OCI-LY3 (cell line): Measurements from ENCODE around the gene SERINC5.

Experiments
- EZH2phosphoT487 ChIP-seq: fragments of 200-600 bp; shearing (Covaris generic); IDR thresholded peaks from 2 replicates; pipeline ENCODE4 v1.6.1; 2018; ENCODE audit warnings: antibody characterized with exemption, mixed run types, low read depth
- TF ChIP-seq, protein P1 (sequence below): fragments of 200-600, 300-600 bp; sonication (generic); IDR thresholded peaks from 2 replicates; pipeline ENCODE4 v1.5.1; 2014; ENCODE audit warnings: antibody characterized with exemption, low read length, low read depth

DNA sequence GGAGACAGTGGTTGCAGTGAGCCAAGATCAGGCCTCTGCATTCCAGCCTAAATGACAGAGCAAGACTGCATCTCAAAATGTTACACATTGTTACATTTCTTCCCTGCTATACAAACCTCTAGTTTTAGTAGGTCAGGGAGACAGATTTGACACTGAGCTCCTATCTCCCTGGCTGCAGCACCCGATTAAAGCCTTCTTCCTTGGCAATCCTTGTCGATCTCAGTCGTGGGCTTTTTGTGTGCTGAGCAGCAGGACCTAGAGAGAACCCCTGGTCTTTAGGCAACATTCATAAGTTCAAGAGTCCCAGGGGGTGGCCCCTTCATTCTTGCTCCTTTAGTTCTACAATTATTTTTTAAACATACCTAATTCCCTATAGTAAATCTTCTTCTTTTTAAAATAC is 13.0 kb downstream of the SERINC5 start:
- TF ChIP-seq, protein P1, sequence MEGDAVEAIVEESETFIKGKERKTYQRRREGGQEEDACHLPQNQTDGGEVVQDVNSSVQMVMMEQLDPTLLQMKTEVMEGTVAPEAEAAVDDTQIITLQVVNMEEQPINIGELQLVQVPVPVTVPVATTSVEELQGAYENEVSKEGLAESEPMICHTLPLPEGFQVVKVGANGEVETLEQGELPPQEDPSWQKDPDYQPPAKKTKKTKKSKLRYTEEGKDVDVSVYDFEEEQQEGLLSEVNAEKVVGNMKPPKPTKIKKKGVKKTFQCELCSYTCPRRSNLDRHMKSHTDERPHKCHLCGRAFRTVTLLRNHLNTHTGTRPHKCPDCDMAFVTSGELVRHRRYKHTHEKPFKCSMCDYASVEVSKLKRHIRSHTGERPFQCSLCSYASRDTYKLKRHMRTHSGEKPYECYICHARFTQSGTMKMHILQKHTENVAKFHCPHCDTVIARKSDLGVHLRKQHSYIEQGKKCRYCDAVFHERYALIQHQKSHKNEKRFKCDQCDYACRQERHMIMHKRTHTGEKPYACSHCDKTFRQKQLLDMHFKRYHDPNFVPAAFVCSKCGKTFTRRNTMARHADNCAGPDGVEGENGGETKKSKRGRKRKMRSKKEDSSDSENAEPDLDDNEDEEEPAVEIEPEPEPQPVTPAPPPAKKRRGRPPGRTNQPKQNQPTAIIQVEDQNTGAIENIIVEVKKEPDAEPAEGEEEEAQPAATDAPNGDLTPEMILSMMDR: no peak
- TF ChIP-seq EZH2phosphoT487: no peak
